GM12891 (cell line): ENCODE data around the gene RASGRF2.

Experiments used
- POLR2A ChIP-seq: IDR thresholded peaks from 2 replicates; pipeline ENCODE4 v1.6.1; 2011; ENCODE audit warnings: low read depth, low read length, control low read depth
- SPI1 ChIP-seq: IDR thresholded peaks from 2 replicates; pipeline ENCODE4 v1.6.1; 2011; ENCODE audit warnings: low read depth, low read length, control low read depth

DNA sequence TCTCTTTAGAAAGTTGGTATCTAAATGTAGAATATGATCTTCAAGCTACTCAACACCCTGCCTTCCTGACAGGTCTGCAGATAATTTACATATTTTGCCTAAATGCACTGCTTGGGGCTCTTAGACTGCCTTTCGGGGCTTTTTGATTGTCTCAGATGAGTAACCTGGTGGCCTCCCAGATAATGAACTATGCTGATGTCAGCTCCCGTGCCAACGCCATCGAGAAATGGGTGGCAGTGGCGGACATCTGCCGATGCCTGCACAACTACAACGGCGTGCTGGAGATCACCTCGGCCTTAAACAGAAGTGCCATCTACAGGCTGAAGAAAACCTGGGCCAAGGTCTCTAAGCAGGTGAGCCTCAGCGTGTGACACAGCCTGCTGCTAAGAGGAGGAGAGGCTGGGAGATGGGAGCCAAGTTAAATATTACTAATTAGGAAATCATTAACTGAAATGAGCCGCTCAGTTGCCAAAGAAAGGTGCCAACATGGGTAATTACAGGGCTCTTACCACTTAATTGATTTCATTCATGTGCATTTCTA is 252.1 kb downstream of the RASGRF2 start:
- TF ChIP-seq SPI1 (no peak), POLR2A (no peak)
